Sigmoid colon (tissue), 4 donors: ENCODE data around the gene CLEC20A.

ENCODE experiments used
- CTCF ChIP-seq, 4 experiments: fragments of 450-650 bp in 3 of 4; fragments of 200-600 bp in 1 of 4; IDR thresholded peaks; one replicate each; pipeline ENCODE4 v1.5.1; 2016 to 2019; ENCODE audit warnings: antibody characterized with exemption in 4 of 4, mild to moderate bottlenecking in 3 of 4, moderate library complexity in 2 of 4
- POLR2AphosphoS5 ChIP-seq, 4 donors: sonication (generic); formaldehyde crosslinking; IDR thresholded peaks; one replicate each; pipeline ENCODE4 v1.6.1; 2017; ENCODE audit warnings: antibody characterized with exemption in 4 of 4

GRCh38 chr1:178530037-178530402, 33.3 kb upstream of the CLEC20A start:
- no peak for TF ChIP-seq CTCF (IDR thresholded peaks at IDR 0.05)
- no peak for TF ChIP-seq POLR2AphosphoS5 (IDR thresholded peaks at IDR 0.05)
